ENCODE data around the gene TAS2R20.

DNA sequence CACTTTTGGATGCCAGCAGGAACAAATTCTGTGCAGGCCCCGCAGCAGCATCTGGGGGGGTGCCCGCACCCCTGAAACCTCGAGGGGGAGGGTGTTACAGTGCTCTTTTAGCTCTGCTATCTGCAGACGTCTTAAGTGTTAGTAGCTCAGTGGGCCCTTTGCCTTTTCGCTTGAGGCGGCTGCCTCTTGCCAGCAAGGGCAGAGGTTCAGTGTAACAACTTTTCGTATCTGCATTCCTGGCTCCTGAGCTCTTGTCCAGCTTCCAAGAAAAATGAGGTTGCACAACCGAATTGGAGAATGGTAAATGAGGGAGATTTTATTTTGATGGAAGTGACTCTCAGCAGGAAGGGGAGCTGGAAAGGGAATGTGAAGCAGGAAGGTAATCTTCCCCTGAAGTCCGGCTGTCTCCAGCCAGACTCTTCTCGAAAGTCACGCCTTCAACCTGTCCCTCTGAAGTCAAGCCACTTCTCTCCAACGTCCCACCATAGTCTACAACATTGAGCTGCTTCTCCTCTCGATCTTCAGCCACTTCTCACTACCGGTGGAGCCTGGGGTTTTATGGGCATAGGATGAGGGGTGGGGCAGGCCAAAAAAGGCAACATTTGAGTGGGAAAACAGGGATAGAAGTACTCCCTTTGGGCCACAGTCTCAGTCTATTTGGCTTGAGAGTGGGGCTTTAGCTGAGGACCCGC, 29.2 kb downstream of the TAS2R20 start:
- TF ChIP-seq EZH2phosphoT487 (IDR thresholded peaks at IDR 0.05; ENCODE audit: borderline replicate concordance, low read length): no peak
- no peak for TF ChIP-seq EZH2 (IDR thresholded peaks at IDR 0.05; ENCODE audit: low read length, unreplicated experiment)
- TF ChIP-seq, protein P1, sequence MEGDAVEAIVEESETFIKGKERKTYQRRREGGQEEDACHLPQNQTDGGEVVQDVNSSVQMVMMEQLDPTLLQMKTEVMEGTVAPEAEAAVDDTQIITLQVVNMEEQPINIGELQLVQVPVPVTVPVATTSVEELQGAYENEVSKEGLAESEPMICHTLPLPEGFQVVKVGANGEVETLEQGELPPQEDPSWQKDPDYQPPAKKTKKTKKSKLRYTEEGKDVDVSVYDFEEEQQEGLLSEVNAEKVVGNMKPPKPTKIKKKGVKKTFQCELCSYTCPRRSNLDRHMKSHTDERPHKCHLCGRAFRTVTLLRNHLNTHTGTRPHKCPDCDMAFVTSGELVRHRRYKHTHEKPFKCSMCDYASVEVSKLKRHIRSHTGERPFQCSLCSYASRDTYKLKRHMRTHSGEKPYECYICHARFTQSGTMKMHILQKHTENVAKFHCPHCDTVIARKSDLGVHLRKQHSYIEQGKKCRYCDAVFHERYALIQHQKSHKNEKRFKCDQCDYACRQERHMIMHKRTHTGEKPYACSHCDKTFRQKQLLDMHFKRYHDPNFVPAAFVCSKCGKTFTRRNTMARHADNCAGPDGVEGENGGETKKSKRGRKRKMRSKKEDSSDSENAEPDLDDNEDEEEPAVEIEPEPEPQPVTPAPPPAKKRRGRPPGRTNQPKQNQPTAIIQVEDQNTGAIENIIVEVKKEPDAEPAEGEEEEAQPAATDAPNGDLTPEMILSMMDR (conservative IDR thresholded peaks at IDR 0.05; ENCODE audit: low read depth, low read length): no peak
